Body of pancreas (tissue), 4 donors: Measurements from ENCODE around the gene LTBP2. TPM values are rescaled to one million over a fixed set of nuclear protein-coding genes. Genes with fewer than 3 reads are reported as not detected.
A peak's percentile ranks its signal among the peaks of the same experiment; 100 is the strongest.

Experiments used
- ATAC-seq: fragments of 150-250 bp; one replicate; pipeline ENCODE4 v1.9.1; 2016
- DNase-seq, 4 donors: peaks; one replicate each; pipeline ENCODE4 v3.0.0-alpha.2; 2019
- H3K27ac ChIP-seq, 4 donors: fragments of 200-600 bp; sonication (generic); 1 replicate in 3 of 4; 2 replicates in 1 of 4; pipeline versions ENCODE4 v1.5.1 to v1.6.1; 2016 to 2019; ENCODE audit warnings: mild to moderate bottlenecking in 1 of 4, mixed read lengths in 1 of 4, moderate library complexity in 1 of 4
- H3K27me3 ChIP-seq, 2 donors: fragments of 200-600 bp; sonication (generic); one replicate each; pipeline ENCODE4 v1.6.0; 2016; ENCODE audit warnings: mild to moderate bottlenecking in 1 of 2
- H3K36me3 ChIP-seq, 2 donors: fragments of 200-600 bp; sonication (generic); replicated peaks in 1 of 2; 2 replicates each; pipeline ENCODE4 v1.5.1; 2016; ENCODE audit warnings: low read depth in 2 of 2; ENCODE audit not compliant: insufficient read depth in 1 of 2
- H3K4me1 ChIP-seq: fragments of 200-600 bp; sonication (generic); one replicate; pipeline ENCODE4 v1.6.0; 2016
- H3K4me3 ChIP-seq, 2 donors: fragments of 200-600 bp; sonication (generic); 1 replicate in 1 of 2; 2 replicates in 1 of 2; pipeline ENCODE4 v1.5.1; 2016 to 2019
- H3K9me3 ChIP-seq, 3 donors: fragments of 200-600 bp; sonication (generic); 1 replicate in 2 of 3; 2 replicates in 1 of 3; pipeline ENCODE4 v1.5.1; 2016
- CTCF ChIP-seq, 7 experiments: fragments of 450-650 bp in 4 of 7; fragments of 200-600 bp in 3 of 7; sonication (generic) in 3 of 7; IDR thresholded peaks; one replicate each; pipeline ENCODE4 v1.5.1; 2016 to 2019; ENCODE audit warnings: antibody characterized with exemption in 7 of 7
- POLR2A ChIP-seq, 3 donors: fragments of 450-650 bp; IDR thresholded peaks; one replicate each; pipeline ENCODE4 v1.6.1; 2016; ENCODE audit warnings: antibody characterized with exemption in 3 of 3, mild to moderate bottlenecking in 2 of 3
- WGBS, 2 donors: methylation state at CpG; one replicate each; pipeline ENCODE4 v1.1.5; 2017; 5-methylcytosine and 5-hydroxymethylcytosine counted together
- intact Hi-C: fragments of 100-400 bp; cut with DNase I; formaldehyde crosslinking; loops from one replicate; pipeline ENCODE4 v1.15.1; 2023
- total RNA-seq, 2 donors: library from RNA; depleted of rRNA; stranded (reverse); fragments of >200 nt; gene quantifications; one replicate each; pipeline ENCODE4 v1.1.0, GENCODE V29; 2016

Gene LTBP2
- total RNA-seq, 2 donors from 2014 or later, result 15.8 to 20.4 TPM

- DNase-seq, result no peak
- ATAC-seq, result no peak
- Histone ChIP-seq H3K27ac (no peak overlapping the region), H3K4me3 (no peak overlapping the region), H3K36me3 (no peaks in the 10 kb centered on the region), H3K27me3 (no peaks in the 10 kb centered on the region), H3K4me1 (no peaks in the 10 kb centered on the region), H3K9me3 (no peaks in the 10 kb centered on the region)
- no peak for TF ChIP-seq POLR2A (IDR thresholded peaks at IDR 0.05)
- no peak for TF ChIP-seq CTCF (IDR thresholded peaks at IDR 0.05)
- intact Hi-C loops, result no loop called here
- 88 to 90% methylated on average over 9 to 12 of the region's 12 CpGs for WGBS, 2 donors
Observed at GRCh38 chr14:74641601-74642391, 29.8 kb upstream of the LTBP2 start.

GRCh38 chr14:74638966-74639365 lies 26.9 kb upstream of the LTBP2 start:
- ATAC-seq, result peak; percentile 24
- no peaks in the 10 kb centered on the region for H3K9me3 ChIP-seq

GRCh38 chr14:74638066-74638465 lies 26.0 kb upstream of the LTBP2 start:
- peaks cover 4% of the 10 kb centered on the region for H3K4me1 ChIP-seq
- H3K4me3 ChIP-seq, result no peak overlapping the region
- 52 to 55% methylated on average over 7 of the region's 7 CpGs for WGBS, 2 donors
- H3K27me3 ChIP-seq, result no peaks in the 10 kb centered on the region
- ATAC-seq (no peak), DNase-seq (peak in 1 of 4 donors; percentile 28)
- no peak overlapping the region for H3K27ac ChIP-seq
- no peaks in the 10 kb centered on the region for H3K9me3 ChIP-seq
- intact Hi-C loops, result no loop called here
- TF ChIP-seq POLR2A (IDR thresholded peaks at IDR 0.05) (no peak), CTCF (IDR thresholded peaks at IDR 0.05) (no peak)
- no peaks in the 10 kb centered on the region for H3K36me3 ChIP-seq

More at GRCh38 chr14:74638966-74639365, 26.9 kb upstream of the LTBP2 start:
- DNase-seq, result no peak
- H3K27me3 ChIP-seq, result no peaks in the 10 kb centered on the region
- 82 to 83% methylated on average over 1 of the region's 1 CpG for WGBS, 2 donors
- H3K27ac ChIP-seq, result no peak overlapping the region
- H3K4me1 ChIP-seq, result no peaks in the 10 kb centered on the region
- H3K36me3 ChIP-seq, result no peaks in the 10 kb centered on the region
- intact Hi-C loops, result no loop called here
- H3K4me3 ChIP-seq, result no peak overlapping the region
- TF ChIP-seq CTCF (IDR thresholded peaks at IDR 0.05), result no peak
- TF ChIP-seq POLR2A (IDR thresholded peaks at IDR 0.05), result no peak

- no peak for TF ChIP-seq CTCF (IDR thresholded peaks at IDR 0.05)
- peaks cover 4% of the 10 kb centered on the region for H3K4me1 ChIP-seq
- no peaks in the 10 kb centered on the region for H3K36me3 ChIP-seq
- WGBS, 2 donors, result 48 to 56% methylated on average over 2 to 3 of the region's 3 CpGs
- H3K4me3 ChIP-seq, result no peak overlapping the region
- no peak overlapping the region for H3K27ac ChIP-seq
- no peak for ATAC-seq
- intact Hi-C loops, result no loop called here
- H3K27me3 ChIP-seq, result no peaks in the 10 kb centered on the region
- no peaks in the 10 kb centered on the region for H3K9me3 ChIP-seq
- DNase-seq, result no peak
Observed at GRCh38 chr14:74637178-74637550, 25.1 kb upstream of the LTBP2 start.
